Esophagus muscularis mucosa (tissue), 4 donors: ENCODE measurements around the gene GNAO1. TPM values are rescaled to one million over a fixed set of nuclear protein-coding genes. Genes with fewer than 3 reads are reported as not detected.

ENCODE experiments used
- DNase-seq: peaks from one replicate; pipeline ENCODE4 v3.0.0-alpha.2; 2017; ENCODE audit errors: extremely low spot score
- H3K27ac ChIP-seq, 4 donors: fragments of 200-600 bp; sonication (generic); replicated peaks in 1 of 4; 1 replicate in 3 of 4; 2 replicates in 1 of 4; pipeline ENCODE4 v1.5.1; 2016 to 2019; ENCODE audit warnings: mild to moderate bottlenecking in 1 of 4
- H3K27me3 ChIP-seq, 4 donors: fragments of 200-600 bp; sonication (generic); one replicate each; pipeline versions ENCODE4 v1.5.1 to v1.6.0; 2016 to 2019
- H3K36me3 ChIP-seq, 4 donors: fragments of 200-600 bp; sonication (generic); one replicate each; pipeline ENCODE4 v1.5.1; 2016 to 2019
- H3K4me1 ChIP-seq, 4 donors: fragments of 200-600 bp; sonication (generic); one replicate each; pipeline ENCODE4 v1.5.1; 2016 to 2019
- H3K4me3 ChIP-seq, 4 donors: fragments of 200-600 bp; sonication (generic); 1 replicate in 2 of 4; 2 replicates in 2 of 4; pipeline ENCODE4 v1.5.1; 2016 to 2019; ENCODE audit warnings: mild to moderate bottlenecking in 4 of 4, moderate library complexity in 1 of 4
- H3K9me3 ChIP-seq, 4 donors: fragments of 200-600 bp; sonication (generic); 1 replicate in 3 of 4; 2 replicates in 1 of 4; pipeline ENCODE4 v1.5.1; 2016 to 2019
- EP300 ChIP-seq: sonication (generic); formaldehyde crosslinking; IDR thresholded peaks from one replicate; pipeline ENCODE4 v1.6.1; 2017; ENCODE audit warnings: antibody characterized with exemption
- POLR2A ChIP-seq: fragments of 450-650 bp; IDR thresholded peaks from one replicate; pipeline ENCODE4 v1.6.1; 2017; ENCODE audit warnings: antibody characterized with exemption, moderate library complexity, mild to moderate bottlenecking, low read depth
- POLR2AphosphoS5 ChIP-seq, 2 donors: sonication (generic); formaldehyde crosslinking; IDR thresholded peaks; one replicate each; pipeline ENCODE4 v1.6.1; 2017; ENCODE audit warnings: antibody characterized with exemption in 2 of 2
- WGBS: methylation state at CpG from one replicate; pipeline ENCODE4 v1.1.5; 2018; 5-methylcytosine and 5-hydroxymethylcytosine counted together
- intact Hi-C: fragments of 100-400 bp; cut with DNase I; formaldehyde crosslinking; loops from one replicate; pipeline ENCODE4 v1.15.1; 2023
- total RNA-seq, 4 donors: library from RNA; depleted of rRNA; stranded (reverse); fragments of >200 nt; gene quantifications; one replicate each; pipeline versions ENCODE4 v1.1.0 to v1.2.1, GENCODE V29; 2016
- TF ChIP-seq, protein P1 (sequence below), 3 experiments: fragments of 200-600 bp in 2 of 3; fragments of 450-650 bp in 1 of 3; sonication (generic) in 2 of 3; IDR thresholded peaks; one replicate each; pipeline ENCODE4 v1.5.1; 2017 to 2019; ENCODE audit warnings: antibody characterized with exemption in 3 of 3, mild to moderate bottlenecking in 2 of 3, moderate library complexity in 1 of 3

The GNAO1 gene
- total RNA-seq, 4 donors from 2014 or later = 2.1 to 6.8 (median 3.3) TPM

- 76% methylated on average over 9 of the region's 9 CpGs for WGBS
- H3K27ac ChIP-seq = no peak overlapping the region
Measured at GRCh38 chr16:56262551-56263245, 71.4 kb downstream of the GNAO1 start.

GRCh38 chr16:56263711-56264608 is 72.7 kb downstream of the GNAO1 start:
- intact Hi-C loops = no loop called here
- H3K4me1 ChIP-seq = peaks cover 0 to 6% (median 5%) of the 10 kb centered on the region in 4 donors
- H3K27ac ChIP-seq = no peak overlapping the region
- TF ChIP-seq EP300 (no peak), POLR2AphosphoS5 (IDR thresholded peaks at IDR 0.05) (no peak), POLR2A (no peak)
- TF ChIP-seq, protein P1, sequence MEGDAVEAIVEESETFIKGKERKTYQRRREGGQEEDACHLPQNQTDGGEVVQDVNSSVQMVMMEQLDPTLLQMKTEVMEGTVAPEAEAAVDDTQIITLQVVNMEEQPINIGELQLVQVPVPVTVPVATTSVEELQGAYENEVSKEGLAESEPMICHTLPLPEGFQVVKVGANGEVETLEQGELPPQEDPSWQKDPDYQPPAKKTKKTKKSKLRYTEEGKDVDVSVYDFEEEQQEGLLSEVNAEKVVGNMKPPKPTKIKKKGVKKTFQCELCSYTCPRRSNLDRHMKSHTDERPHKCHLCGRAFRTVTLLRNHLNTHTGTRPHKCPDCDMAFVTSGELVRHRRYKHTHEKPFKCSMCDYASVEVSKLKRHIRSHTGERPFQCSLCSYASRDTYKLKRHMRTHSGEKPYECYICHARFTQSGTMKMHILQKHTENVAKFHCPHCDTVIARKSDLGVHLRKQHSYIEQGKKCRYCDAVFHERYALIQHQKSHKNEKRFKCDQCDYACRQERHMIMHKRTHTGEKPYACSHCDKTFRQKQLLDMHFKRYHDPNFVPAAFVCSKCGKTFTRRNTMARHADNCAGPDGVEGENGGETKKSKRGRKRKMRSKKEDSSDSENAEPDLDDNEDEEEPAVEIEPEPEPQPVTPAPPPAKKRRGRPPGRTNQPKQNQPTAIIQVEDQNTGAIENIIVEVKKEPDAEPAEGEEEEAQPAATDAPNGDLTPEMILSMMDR (IDR thresholded peaks at IDR 0.05) = no peak
- no peak for DNase-seq
- no peak overlapping the region for H3K4me3 ChIP-seq
- H3K9me3 ChIP-seq = no peaks in the 10 kb centered on the region
- H3K27me3 ChIP-seq = no peaks in the 10 kb centered on the region
- H3K36me3 ChIP-seq = no peaks in the 10 kb centered on the region
- 82% methylated on average over 7 of the region's 11 CpGs for WGBS

More at GRCh38 chr16:56262551-56263245, 71.4 kb downstream of the GNAO1 start:
- Histone ChIP-seq H3K27me3 (no peaks in the 10 kb centered on the region), H3K9me3 (no peaks in the 10 kb centered on the region), H3K4me3 (no peak overlapping the region), H3K4me1 (peaks cover 4 to 18% (median 9%) of the 10 kb centered on the region in 4 donors), H3K36me3 (no peaks in the 10 kb centered on the region)
- intact Hi-C loops = no loop called here
- no peak for TF ChIP-seq EP300
- TF ChIP-seq POLR2AphosphoS5 (IDR thresholded peaks at IDR 0.05) = no peak
- TF ChIP-seq POLR2A = no peak
- TF ChIP-seq, protein P1 (IDR thresholded peaks at IDR 0.05) = no peak
- no peak for DNase-seq

DNA sequence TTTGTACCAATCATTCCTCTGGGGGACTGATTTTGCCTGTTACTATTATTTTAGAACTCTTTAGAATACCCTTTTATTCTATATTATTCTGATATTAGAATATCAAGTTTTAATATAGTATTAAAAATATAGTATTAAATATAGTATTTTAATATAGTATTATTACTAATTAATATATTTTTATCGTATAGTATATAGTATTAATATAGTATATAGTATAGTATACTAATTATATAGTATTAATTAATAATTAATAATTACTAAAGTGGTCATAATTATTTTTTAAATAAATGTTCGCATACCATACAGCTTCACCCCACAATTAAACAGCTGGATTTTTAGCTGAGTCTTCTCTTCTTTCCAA is 73.3 kb downstream of the GNAO1 start:
- intact Hi-C loops = no loop called here
- H3K36me3 ChIP-seq = no peaks in the 10 kb centered on the region
- H3K4me3 ChIP-seq = no peak overlapping the region
- TF ChIP-seq EP300 (no peak), POLR2A (no peak), POLR2AphosphoS5 (IDR thresholded peaks at IDR 0.05) (no peak)
- TF ChIP-seq, protein P1 (IDR thresholded peaks at IDR 0.05) = no peak
- no peak overlapping the region for H3K27ac ChIP-seq
- no peaks in the 10 kb centered on the region for H3K27me3 ChIP-seq
- WGBS = 93% methylated on average over 2 of the region's 2 CpGs
- H3K4me1 ChIP-seq = peaks cover 4 to 6% (median 6%) of the 10 kb centered on the region in 4 donors
- DNase-seq = no peak
- H3K9me3 ChIP-seq = no peaks in the 10 kb centered on the region

DNA sequence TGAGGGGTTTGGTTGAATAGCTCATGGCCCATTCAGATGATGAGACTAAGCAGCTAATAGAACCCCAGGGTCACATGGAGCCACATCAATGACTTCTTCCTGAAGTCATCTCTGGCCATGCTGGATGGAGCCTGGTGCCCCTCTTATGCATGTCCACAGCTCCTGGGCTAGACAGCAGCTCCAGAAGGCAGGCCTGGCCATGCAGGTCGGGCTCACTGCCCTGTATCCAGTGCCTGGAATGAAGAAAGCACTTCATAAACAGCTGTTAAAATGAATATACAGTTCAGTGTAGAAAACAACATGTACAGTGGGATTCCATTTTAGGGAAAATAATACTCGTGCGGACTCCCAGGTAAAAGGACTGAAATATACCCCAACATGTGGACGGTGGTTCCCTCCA is 73.9 kb downstream of the GNAO1 start:
- TF ChIP-seq POLR2A = no peak
- TF ChIP-seq POLR2AphosphoS5 (IDR thresholded peaks at IDR 0.05) = no peak
- no peak for TF ChIP-seq EP300
- TF ChIP-seq, protein P1 (IDR thresholded peaks at IDR 0.05) = no peak
- 94% methylated on average over 4 of the region's 4 CpGs for WGBS
- Histone ChIP-seq H3K9me3 (no peaks in the 10 kb centered on the region), H3K27ac (no peak overlapping the region), H3K4me1 (peaks cover 10 to 12% (median 11%) of the 10 kb centered on the region in 4 donors), H3K36me3 (no peaks in the 10 kb centered on the region), H3K4me3 (no peak overlapping the region), H3K27me3 (no peaks in the 10 kb centered on the region)
- DNase-seq = no peak
- intact Hi-C loops = no loop called here
